Measurements from ENCODE around the gene GSX1.

DNA sequence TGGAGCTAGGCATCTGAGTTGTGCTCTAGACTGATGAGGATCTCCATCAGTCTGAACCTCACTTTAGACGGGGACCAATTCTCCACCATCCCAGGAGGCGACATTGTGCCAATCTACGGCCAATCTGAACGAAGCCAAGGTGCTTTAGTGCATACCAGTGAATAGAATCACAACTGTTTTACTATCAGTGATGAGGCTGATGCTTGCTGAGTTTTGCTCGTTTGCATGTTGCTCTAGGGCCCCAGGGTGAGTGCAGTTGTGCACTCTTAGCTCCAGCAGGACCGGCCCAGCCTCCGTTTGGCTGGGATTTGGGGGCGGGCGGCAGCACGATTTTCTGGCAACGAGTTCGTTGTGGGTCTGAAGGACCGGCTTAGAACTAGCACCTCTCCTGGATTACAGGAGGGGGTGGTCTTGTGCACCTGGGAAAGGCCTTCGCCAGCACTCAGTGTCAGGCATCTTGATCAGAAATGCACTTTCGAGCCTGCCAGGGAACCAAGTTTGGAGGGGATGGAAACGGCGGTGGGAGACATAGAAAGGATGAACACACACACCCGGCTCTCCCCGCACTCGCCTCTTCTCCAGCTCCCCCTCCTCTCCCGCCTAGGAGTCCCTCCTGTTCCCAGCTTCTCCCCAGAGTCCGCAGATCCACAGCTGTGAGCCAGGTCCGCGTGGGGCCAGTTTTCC is 4.4 kb downstream of the GSX1 start:
- TF ChIP-seq, protein P1, sequence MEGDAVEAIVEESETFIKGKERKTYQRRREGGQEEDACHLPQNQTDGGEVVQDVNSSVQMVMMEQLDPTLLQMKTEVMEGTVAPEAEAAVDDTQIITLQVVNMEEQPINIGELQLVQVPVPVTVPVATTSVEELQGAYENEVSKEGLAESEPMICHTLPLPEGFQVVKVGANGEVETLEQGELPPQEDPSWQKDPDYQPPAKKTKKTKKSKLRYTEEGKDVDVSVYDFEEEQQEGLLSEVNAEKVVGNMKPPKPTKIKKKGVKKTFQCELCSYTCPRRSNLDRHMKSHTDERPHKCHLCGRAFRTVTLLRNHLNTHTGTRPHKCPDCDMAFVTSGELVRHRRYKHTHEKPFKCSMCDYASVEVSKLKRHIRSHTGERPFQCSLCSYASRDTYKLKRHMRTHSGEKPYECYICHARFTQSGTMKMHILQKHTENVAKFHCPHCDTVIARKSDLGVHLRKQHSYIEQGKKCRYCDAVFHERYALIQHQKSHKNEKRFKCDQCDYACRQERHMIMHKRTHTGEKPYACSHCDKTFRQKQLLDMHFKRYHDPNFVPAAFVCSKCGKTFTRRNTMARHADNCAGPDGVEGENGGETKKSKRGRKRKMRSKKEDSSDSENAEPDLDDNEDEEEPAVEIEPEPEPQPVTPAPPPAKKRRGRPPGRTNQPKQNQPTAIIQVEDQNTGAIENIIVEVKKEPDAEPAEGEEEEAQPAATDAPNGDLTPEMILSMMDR (IDR thresholded peaks at IDR 0.05; ENCODE audit: insufficient read depth, low read depth, low read length), result no peak
- peak; percentile 25 for TF ChIP-seq EZH2 (IDR thresholded peaks at IDR 0.05; ENCODE audit: insufficient read depth, low read length)
